SK-N-SH (cell line): ENCODE measurements around the gene RPL13. TPM values are rescaled to one million over a fixed set of nuclear protein-coding genes. Genes with fewer than 3 reads are reported as not detected.

Experiments used
- CTCF ChIA-PET: fragments of 300-600, 350-600 bp; formaldehyde crosslinking; extraction: SDS; loops from one replicate; lab custom pipeline; 2021; lab: Yijun Ruan, JAX
- POLR2A ChIA-PET: fragments of 350-600 bp; sonication (Branson Sonifier 250); formaldehyde crosslinking; extraction: SDS; loops from one replicate; lab custom pipeline; 2020; ENCODE audit warnings: antibody characterized with exemption, inconsistent platforms; lab: Yijun Ruan, JAX
- DNase-seq: peaks from one replicate; pipeline ENCODE4 v3.0.0; 2012
- H2AFZ ChIP-seq: fragments of 200-600 bp; sonication (generic); 2 replicates; pipeline ENCODE4 v1.8.1; 2016; ENCODE audit warnings: antibody characterized with exemption, mild to moderate bottlenecking, low read depth
- H3F3A ChIP-seq: fragments of 200-600 bp; sonication (generic); replicated peaks from 2 replicates; pipeline ENCODE3; 2016; ENCODE audit warnings: antibody characterized with exemption, mild to moderate bottlenecking; ENCODE audit not compliant: insufficient read depth
- H3K27ac ChIP-seq, 2 experiments: fragments of 200-500 bp in 1 of 2; fragments of 200-600 bp in 1 of 2; sonication (Bioruptor generic) in 1 of 2; sonication (generic), shearing (Covaris generic) in 1 of 2; 2 replicates each; pipeline versions ENCODE4 v1.5.1 to v1.6.1; 2014 to 2016; ENCODE audit warnings: low read depth in 2 of 2, inconsistent platforms in 1 of 2, low read length in 1 of 2, mild to moderate bottlenecking in 1 of 2, mixed read lengths in 1 of 2
- H3K27me3 ChIP-seq: fragments of 200-600 bp; sonication (generic), shearing (Covaris generic); 2 replicates; pipeline ENCODE4 v1.6.1; 2016; ENCODE audit warnings: mixed run types; ENCODE audit not compliant: insufficient read depth
- H3K36me3 ChIP-seq, 2 experiments: fragments of 200-500 bp in 1 of 2; fragments of 200-600 bp in 1 of 2; sonication (Bioruptor generic) in 1 of 2; sonication (generic) in 1 of 2; replicated peaks in 1 of 2; 2 replicates each; pipeline versions ENCODE3 to v1.5.1; 2014 to 2016; ENCODE audit warnings: low read length in 1 of 2, mild to moderate bottlenecking in 1 of 2; ENCODE audit not compliant: insufficient read depth in 2 of 2, control insufficient read depth in 1 of 2
- H3K4me1 ChIP-seq, 2 experiments: fragments of 200-500 bp in 1 of 2; fragments of 200-600 bp in 1 of 2; sonication (Bioruptor generic) in 1 of 2; sonication (generic), shearing (Covaris generic) in 1 of 2; 2 replicates each; pipeline versions ENCODE4 v1.5.1 to v1.6.1; 2014 to 2016; ENCODE audit warnings: low read depth in 1 of 2, low read length in 1 of 2, mixed run types in 1 of 2; ENCODE audit not compliant: insufficient read depth in 2 of 2, control insufficient read depth in 1 of 2
- H3K4me2 ChIP-seq: fragments of 200-600 bp; sonication (generic), shearing (Covaris generic); 2 replicates; pipeline ENCODE4 v1.6.1; 2017; ENCODE audit warnings: mixed run types
- H3K4me3 ChIP-seq, 2 experiments: fragments of 200-500 bp in 1 of 2; fragments of 200-600 bp in 1 of 2; sonication (Bioruptor generic) in 1 of 2; sonication (generic), shearing (Covaris generic) in 1 of 2; 2 replicates each; pipeline versions ENCODE4 v1.5.1 to v1.8.1; 2014 to 2016; ENCODE audit warnings: low read depth in 2 of 2, inconsistent platforms in 1 of 2, low read length in 1 of 2, mild to moderate bottlenecking in 1 of 2, mixed read lengths in 1 of 2, moderate library complexity in 1 of 2
- H3K79me2 ChIP-seq: fragments of 200-600 bp; sonication (generic); 2 replicates; pipeline ENCODE4 v1.8.1; 2017; ENCODE audit warnings: mild to moderate bottlenecking; ENCODE audit not compliant: insufficient read depth
- H3K9ac ChIP-seq: fragments of 200-600 bp; sonication (generic); 2 replicates; pipeline ENCODE4 v1.6.1; 2017; ENCODE audit warnings: mixed run types
- H3K9me2 ChIP-seq: fragments of 200-600 bp; sonication (generic); 2 replicates; pipeline ENCODE4 v1.6.1; 2017; ENCODE audit warnings: mixed run types
- H3K9me3 ChIP-seq: fragments of 200-600 bp; sonication (generic); 2 replicates; pipeline ENCODE4 v1.6.1; 2017; ENCODE audit warnings: mixed run types, mild to moderate bottlenecking, moderate library complexity
- H4K20me1 ChIP-seq: fragments of 200-600 bp; sonication (generic); 2 replicates; pipeline ENCODE4 v1.6.1; 2017; ENCODE audit warnings: mild to moderate bottlenecking, mixed run types; ENCODE audit not compliant: insufficient read depth
- CHD2 ChIP-seq: fragments of 150-350 bp; IDR thresholded peaks from 2 replicates; pipeline ENCODE4 v1.6.1; 2018; ENCODE audit warnings: low read length; ENCODE audit not compliant: partially characterized antibody
- CTCF ChIP-seq: fragments of 200-600 bp; sonication (generic); IDR thresholded peaks from 2 replicates; pipeline ENCODE4 v1.6.1; 2017; ENCODE audit warnings: antibody characterized with exemption, mild to moderate bottlenecking, moderate library complexity
- ELF1 ChIP-seq: IDR thresholded peaks from 2 replicates; pipeline ENCODE4 v1.4.0; 2012
- FOXJ3 ChIP-seq: sonication (generic); formaldehyde crosslinking; IDR thresholded peaks from 2 replicates; pipeline ENCODE4 v1.5.1; 2020; ENCODE audit warnings: mild to moderate bottlenecking, missing genetic modification reagents
- GABPA ChIP-seq: IDR thresholded peaks from 2 replicates; pipeline ENCODE4 v1.4.0; 2012; ENCODE audit warnings: low read depth, mild to moderate bottlenecking
- GATA2 ChIP-seq: sonication (generic); formaldehyde crosslinking; IDR thresholded peaks from 2 replicates; pipeline ENCODE4 v1.5.0; 2020; ENCODE audit warnings: mild to moderate bottlenecking, missing genetic modification reagents
- IRF3 ChIP-seq: fragments of 150-350 bp; IDR thresholded peaks from 2 replicates; pipeline ENCODE4 v1.6.1; 2016; ENCODE audit warnings: mild to moderate bottlenecking, low read depth, low read length
- JUND ChIP-seq: IDR thresholded peaks from 2 replicates; pipeline ENCODE4 v1.4.0; 2012
- NFIC ChIP-seq: IDR thresholded peaks from 2 replicates; pipeline ENCODE4 v1.4.0; 2012; ENCODE audit warnings: borderline replicate concordance
- RAD21 ChIP-seq: IDR thresholded peaks from 2 replicates; pipeline ENCODE4 v1.6.1; 2012; ENCODE audit warnings: mild to moderate bottlenecking, low read length
- RCOR1 ChIP-seq: fragments of 150-350 bp; IDR thresholded peaks from 2 replicates; pipeline ENCODE4 v1.6.1; 2017; ENCODE audit warnings: antibody characterized with exemption, low read length
- RFX5 ChIP-seq: IDR thresholded peaks from 2 replicates; pipeline ENCODE4 v1.6.1; 2012; ENCODE audit warnings: mild to moderate bottlenecking, improper control_type of control experiment, low read length
- SMC3 ChIP-seq: IDR thresholded peaks from 2 replicates; pipeline ENCODE4 v1.6.1; 2012; ENCODE audit warnings: low read depth, low read length, improper control_type of control experiment
- TAF1 ChIP-seq: IDR thresholded peaks from 2 replicates; pipeline ENCODE4 v1.6.1; 2012; ENCODE audit warnings: low read depth, mild to moderate bottlenecking, low read length, moderate library complexity, borderline replicate concordance
- TEAD4 ChIP-seq: IDR thresholded peaks from 2 replicates; pipeline ENCODE4 v1.4.0; 2012; ENCODE audit warnings: mild to moderate bottlenecking, borderline replicate concordance; ENCODE audit not compliant: insufficient read depth
- USF1 ChIP-seq: IDR thresholded peaks from 2 replicates; pipeline ENCODE4 v1.4.0; 2012; ENCODE audit warnings: low read depth, borderline replicate concordance
- WGBS: methylation state at CpG from one replicate; pipeline ENCODE4 v1.1.6; 2017; ENCODE audit warnings: low lambda C conversion rate; 5-methylcytosine and 5-hydroxymethylcytosine counted together
- polyA plus RNA-seq, 3 experiments: library from polyadenylated mRNA; depleted of rRNA; stranded (reverse); fragments of >200 nt; gene quantifications; 2 replicates each; pipeline ENCODE4 v1.2.3, GENCODE V29; 2012
- TF ChIP-seq, protein P1 (sequence below): IDR thresholded peaks from 2 replicates; pipeline ENCODE4 v1.6.1; 2012; ENCODE audit warnings: mild to moderate bottlenecking, low read depth, low read length, moderate library complexity
- TF ChIP-seq, protein P2 (sequence below): fragments of 150-350 bp; IDR thresholded peaks from 2 replicates; pipeline ENCODE4 v1.6.1; 2017; ENCODE audit warnings: antibody characterized with exemption, low read length, low read depth, borderline replicate concordance

Gene RPL13
- polyA plus RNA-seq, 1 of the 3 experiments (the other 2 are of a cell fraction), result 4,635 TPM

DNA sequence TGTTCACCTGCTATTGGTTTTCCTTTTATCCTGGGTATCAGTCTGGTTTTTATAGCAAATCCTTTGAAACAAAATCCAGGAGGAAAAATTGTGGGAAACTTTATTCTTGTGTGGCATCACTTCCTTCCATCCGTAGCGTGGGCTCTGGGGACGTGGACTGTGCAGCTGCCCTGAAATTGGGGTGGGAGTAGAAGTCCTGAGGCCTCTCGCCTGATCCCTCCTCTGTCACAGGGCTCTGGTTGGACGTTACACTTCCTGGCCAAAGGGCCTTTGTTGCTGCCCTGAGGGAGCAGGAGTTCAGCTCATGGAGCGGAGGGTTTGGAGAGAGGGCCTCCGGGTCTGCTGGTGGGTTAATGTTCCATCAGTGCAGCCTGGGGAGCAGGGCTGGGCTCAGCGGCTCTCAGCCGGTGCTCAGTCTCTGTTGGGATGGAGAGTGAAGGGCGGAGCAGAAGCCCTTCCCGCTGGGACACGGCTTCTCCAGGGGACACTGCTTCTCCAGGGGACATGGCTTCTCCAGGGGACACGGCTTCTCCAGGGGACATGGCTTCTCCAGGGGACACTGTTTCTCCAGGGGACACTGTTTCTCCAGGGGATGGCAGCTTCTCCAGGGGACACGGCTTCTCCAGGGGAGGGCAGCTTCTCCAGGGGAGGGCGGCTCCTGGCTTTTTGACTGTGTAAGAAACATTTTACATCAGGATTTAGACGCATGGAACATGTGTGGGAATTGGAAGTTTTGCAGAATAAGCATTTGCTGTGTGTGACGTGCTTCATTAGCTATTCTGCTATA, 15.2 kb upstream of the RPL13 start:
- TF ChIP-seq RAD21 (no peak), RFX5 (no peak), TEAD4 (no peak), SMC3 (no peak), GATA2 (CRISPR knock-in tag) (no peak), GABPA (no peak), CTCF (no peak), CHD2 (no peak), RCOR1 (no peak), FOXJ3 (no peak), ELF1 (no peak), IRF3 (no peak), JUND (no peak), USF1 (no peak), TAF1 (no peak), NFIC (no peak)
- TF ChIP-seq, protein P1, sequence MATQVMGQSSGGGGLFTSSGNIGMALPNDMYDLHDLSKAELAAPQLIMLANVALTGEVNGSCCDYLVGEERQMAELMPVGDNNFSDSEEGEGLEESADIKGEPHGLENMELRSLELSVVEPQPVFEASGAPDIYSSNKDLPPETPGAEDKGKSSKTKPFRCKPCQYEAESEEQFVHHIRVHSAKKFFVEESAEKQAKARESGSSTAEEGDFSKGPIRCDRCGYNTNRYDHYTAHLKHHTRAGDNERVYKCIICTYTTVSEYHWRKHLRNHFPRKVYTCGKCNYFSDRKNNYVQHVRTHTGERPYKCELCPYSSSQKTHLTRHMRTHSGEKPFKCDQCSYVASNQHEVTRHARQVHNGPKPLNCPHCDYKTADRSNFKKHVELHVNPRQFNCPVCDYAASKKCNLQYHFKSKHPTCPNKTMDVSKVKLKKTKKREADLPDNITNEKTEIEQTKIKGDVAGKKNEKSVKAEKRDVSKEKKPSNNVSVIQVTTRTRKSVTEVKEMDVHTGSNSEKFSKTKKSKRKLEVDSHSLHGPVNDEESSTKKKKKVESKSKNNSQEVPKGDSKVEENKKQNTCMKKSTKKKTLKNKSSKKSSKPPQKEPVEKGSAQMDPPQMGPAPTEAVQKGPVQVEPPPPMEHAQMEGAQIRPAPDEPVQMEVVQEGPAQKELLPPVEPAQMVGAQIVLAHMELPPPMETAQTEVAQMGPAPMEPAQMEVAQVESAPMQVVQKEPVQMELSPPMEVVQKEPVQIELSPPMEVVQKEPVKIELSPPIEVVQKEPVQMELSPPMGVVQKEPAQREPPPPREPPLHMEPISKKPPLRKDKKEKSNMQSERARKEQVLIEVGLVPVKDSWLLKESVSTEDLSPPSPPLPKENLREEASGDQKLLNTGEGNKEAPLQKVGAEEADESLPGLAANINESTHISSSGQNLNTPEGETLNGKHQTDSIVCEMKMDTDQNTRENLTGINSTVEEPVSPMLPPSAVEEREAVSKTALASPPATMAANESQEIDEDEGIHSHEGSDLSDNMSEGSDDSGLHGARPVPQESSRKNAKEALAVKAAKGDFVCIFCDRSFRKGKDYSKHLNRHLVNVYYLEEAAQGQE, result no peak
- TF ChIP-seq, protein P2, sequence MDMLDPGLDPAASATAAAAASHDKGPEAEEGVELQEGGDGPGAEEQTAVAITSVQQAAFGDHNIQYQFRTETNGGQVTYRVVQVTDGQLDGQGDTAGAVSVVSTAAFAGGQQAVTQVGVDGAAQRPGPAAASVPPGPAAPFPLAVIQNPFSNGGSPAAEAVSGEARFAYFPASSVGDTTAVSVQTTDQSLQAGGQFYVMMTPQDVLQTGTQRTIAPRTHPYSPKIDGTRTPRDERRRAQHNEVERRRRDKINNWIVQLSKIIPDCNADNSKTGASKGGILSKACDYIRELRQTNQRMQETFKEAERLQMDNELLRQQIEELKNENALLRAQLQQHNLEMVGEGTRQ, result no peak
- TF ChIP-seq, all 33 proteins: peak for 0
- ChIA-PET CTCF (interaction anchor here (1.0 kb wide), 1 partner anchor 96 kb away, joined by 3 read pairs; no protein-coding TSS in a partner anchor), POLR2A (no interaction called here)
- no peak overlapping the region for H3K4me2 ChIP-seq
- 94% methylated on average over 16 of the region's 17 CpGs for WGBS
- H3F3A ChIP-seq, result peaks cover 4% of the 10 kb centered on the region
- no peak overlapping the region for H2AFZ ChIP-seq
- H3K27ac ChIP-seq, result no peak overlapping the region
- no peak overlapping the region for H3K4me3 ChIP-seq
- H3K9me2 ChIP-seq, result no peaks in the 10 kb centered on the region
- no peak overlapping the region for H3K9ac ChIP-seq
- DNase-seq, result no peak
- no peaks in the 10 kb centered on the region for H3K79me2 ChIP-seq
- no peaks in the 10 kb centered on the region for H3K4me1 ChIP-seq
- no peaks in the 10 kb centered on the region for H3K9me3 ChIP-seq
- no peaks in the 10 kb centered on the region for H4K20me1 ChIP-seq
- H3K27me3 ChIP-seq, result no peaks in the 10 kb centered on the region
- peaks cover 30 to 51% of the 10 kb centered on the region in 2 experiments for H3K36me3 ChIP-seq
